ENCODE measurements around the gene FAM47E.
A peak's percentile ranks its signal among the peaks of the same experiment; 100 is the strongest.

Gene FAM47E

GRCh38 chr4:76211769-76212708 lies 39.5 kb upstream of the FAM47E start:
- Histone ChIP-seq H3K4me2 (ENCODE audit: insufficient read depth, low read length) (peak overlapping the region; percentile 100), H3K27ac (ENCODE audit: low read length) (peak overlapping the region; percentile 93), H3K79me2 (ENCODE audit: insufficient read depth, low read length) (peaks cover 58% of the 10 kb centered on the region), H4K20me1 (ENCODE audit: insufficient read depth, low read length) (peaks cover 7% of the 10 kb centered on the region; the same call in 1 of the 2 replicates), H3K27me3 (ENCODE audit: insufficient read depth, low read length, poor library complexity) (no peaks in the 10 kb centered on the region), H3K9me3 (ENCODE audit: insufficient read depth, low read length, severe bottlenecking) (no peaks in the 10 kb centered on the region), H3K4me3 (ENCODE audit: low read depth in 1 of 2, low read length in 2 of 2) (peak overlapping the region in 1 of 2 experiments; percentile 90; a peak in 2 of 4 replicates), H3K9ac (ENCODE audit: low read depth, low read length) (peak overlapping the region; percentile 92), H3K36me3 (ENCODE audit: insufficient read depth, low read length) (peaks cover 3% of the 10 kb centered on the region), H3K4me1 (ENCODE audit: insufficient read depth, low read length) (peaks cover 42% of the 10 kb centered on the region), H2AFZ (ENCODE audit: low read depth, low read length) (no peak overlapping the region)
- TF ChIP-seq, protein P1, sequence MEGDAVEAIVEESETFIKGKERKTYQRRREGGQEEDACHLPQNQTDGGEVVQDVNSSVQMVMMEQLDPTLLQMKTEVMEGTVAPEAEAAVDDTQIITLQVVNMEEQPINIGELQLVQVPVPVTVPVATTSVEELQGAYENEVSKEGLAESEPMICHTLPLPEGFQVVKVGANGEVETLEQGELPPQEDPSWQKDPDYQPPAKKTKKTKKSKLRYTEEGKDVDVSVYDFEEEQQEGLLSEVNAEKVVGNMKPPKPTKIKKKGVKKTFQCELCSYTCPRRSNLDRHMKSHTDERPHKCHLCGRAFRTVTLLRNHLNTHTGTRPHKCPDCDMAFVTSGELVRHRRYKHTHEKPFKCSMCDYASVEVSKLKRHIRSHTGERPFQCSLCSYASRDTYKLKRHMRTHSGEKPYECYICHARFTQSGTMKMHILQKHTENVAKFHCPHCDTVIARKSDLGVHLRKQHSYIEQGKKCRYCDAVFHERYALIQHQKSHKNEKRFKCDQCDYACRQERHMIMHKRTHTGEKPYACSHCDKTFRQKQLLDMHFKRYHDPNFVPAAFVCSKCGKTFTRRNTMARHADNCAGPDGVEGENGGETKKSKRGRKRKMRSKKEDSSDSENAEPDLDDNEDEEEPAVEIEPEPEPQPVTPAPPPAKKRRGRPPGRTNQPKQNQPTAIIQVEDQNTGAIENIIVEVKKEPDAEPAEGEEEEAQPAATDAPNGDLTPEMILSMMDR (IDR thresholded peaks at IDR 0.05; ENCODE audit: borderline replicate concordance, extremely low read depth, low read length, poor library complexity, severe bottlenecking), result no peak
- no peak for TF ChIP-seq EZH2 (IDR thresholded peaks at IDR 0.05; ENCODE audit: borderline replicate concordance, low read depth, low read length, severe bottlenecking)
- no peak for DNase-seq
- ATAC-seq (ENCODE audit: insufficient read depth, low read depth), result no peak

DNA sequence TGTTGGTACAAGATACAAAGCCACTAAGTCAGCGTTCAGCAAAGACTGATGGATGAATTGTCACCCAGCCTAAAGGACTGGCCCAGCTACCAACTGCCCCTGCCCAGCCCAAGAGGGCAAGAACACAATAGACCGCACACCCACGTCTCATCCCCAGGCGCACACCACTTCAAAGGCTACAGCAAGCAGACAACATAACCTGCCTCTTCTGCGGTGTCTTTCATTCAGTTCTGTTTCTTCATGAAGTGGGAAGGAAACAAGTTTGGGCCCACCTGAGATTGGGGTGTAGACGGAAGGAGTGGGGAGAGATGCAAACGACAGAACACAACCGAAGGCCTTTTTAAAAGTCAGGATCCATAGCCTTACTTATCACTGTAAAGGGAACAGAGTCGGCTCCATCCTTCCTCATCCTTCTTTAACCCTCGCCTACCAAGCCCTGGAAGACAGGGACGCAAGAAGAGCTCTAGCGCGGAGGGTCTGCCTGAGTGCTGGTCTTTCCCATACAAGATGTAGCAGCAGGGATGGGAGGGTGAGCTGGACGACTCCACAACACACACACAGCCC lies 38.6 kb upstream of the FAM47E start:
- H3K36me3 ChIP-seq (ENCODE audit: insufficient read depth, low read length), result peaks cover 3% of the 10 kb centered on the region
- no peaks in the 10 kb centered on the region for H3K9me3 ChIP-seq (ENCODE audit: insufficient read depth, low read length, severe bottlenecking)
- peak overlapping the region; percentile 100 for H2AFZ ChIP-seq (ENCODE audit: low read depth, low read length)
- peaks cover 42% of the 10 kb centered on the region for H3K4me1 ChIP-seq (ENCODE audit: insufficient read depth, low read length)
- no peak for TF ChIP-seq EZH2 (IDR thresholded peaks at IDR 0.05; ENCODE audit: borderline replicate concordance, low read depth, low read length, severe bottlenecking)
- H3K4me3 ChIP-seq (ENCODE audit: low read depth in 1 of 2, low read length in 2 of 2), result peak overlapping the region; percentile 59 to 90; a peak in 3 of 4 replicates
- DNase-seq (peak; percentile 35), ATAC-seq (ENCODE audit: insufficient read depth, low read depth) (peak; percentile 25)
- peaks cover 7% of the 10 kb centered on the region; the same call in 1 of the 2 replicates for H4K20me1 ChIP-seq (ENCODE audit: insufficient read depth, low read length)
- H3K27me3 ChIP-seq (ENCODE audit: insufficient read depth, low read length, poor library complexity), result no peaks in the 10 kb centered on the region
- peak overlapping the region; percentile 92 for H3K9ac ChIP-seq (ENCODE audit: low read depth, low read length)
- H3K4me2 ChIP-seq (ENCODE audit: insufficient read depth, low read length), result peak overlapping the region; percentile 100
- peaks cover 56% of the 10 kb centered on the region for H3K79me2 ChIP-seq (ENCODE audit: insufficient read depth, low read length)
- H3K27ac ChIP-seq (ENCODE audit: low read length), result peak overlapping the region; percentile 93

- Histone ChIP-seq H3K9ac (ENCODE audit: low read depth, low read length) (peak within 1 kb of the TSS; percentile 92), H3K4me3 (ENCODE audit: low read depth in 1 of 2, low read length in 2 of 2) (peak within 1 kb of the TSS; percentile 59 to 90), H4K20me1 (ENCODE audit: insufficient read depth, low read length) (peaks cover 4% of the 10 kb centered on the region; the same call in 1 of the 2 replicates), H3K79me2 (ENCODE audit: insufficient read depth, low read length) (peaks cover 50% of the 10 kb centered on the region), H3K27me3 (ENCODE audit: insufficient read depth, low read length, poor library complexity) (no peaks in the 10 kb centered on the region), H3K27ac (ENCODE audit: low read length) (peak within 1 kb of the TSS; percentile 93), H2AFZ (ENCODE audit: low read depth, low read length) (peak within 1 kb of the TSS; percentile 100), H3K9me3 (ENCODE audit: insufficient read depth, low read length, severe bottlenecking) (no peaks in the 10 kb centered on the region), H3K4me1 (ENCODE audit: insufficient read depth, low read length) (peaks cover 42% of the 10 kb centered on the region), H3K4me2 (ENCODE audit: insufficient read depth, low read length) (peak within 1 kb of the TSS; percentile 100), H3K36me3 (ENCODE audit: insufficient read depth, low read length) (peaks cover 3% of the 10 kb centered on the region)
- TF ChIP-seq, protein P1 (IDR thresholded peaks at IDR 0.05; ENCODE audit: borderline replicate concordance, extremely low read depth, low read length, poor library complexity, severe bottlenecking), result no peak
- no peak for TF ChIP-seq EZH2 (IDR thresholded peaks at IDR 0.05; ENCODE audit: borderline replicate concordance, low read depth, low read length, severe bottlenecking)
- DNase-seq (peak; percentile 69), ATAC-seq (ENCODE audit: insufficient read depth, low read depth) (peak; percentile 79)
Observed at GRCh38 chr4:76213415-76214176, 37.9 kb upstream of the FAM47E start, which contains the start of gene SCARB2. Gene SCARB2 (minus strand): TSS chr4:76213824. CDS start chr4:76213543, 281 bp downstream.

Data from DND-41 (cell line).